Osteocyte (in vitro differentiated cells): ENCODE measurements around the gene ASXL3. TPM values are rescaled to one million over a fixed set of nuclear protein-coding genes. Genes with fewer than 3 reads are reported as not detected.

Source experiments
- DNase-seq: peaks from one replicate; pipeline ENCODE4 v3.0.0; 2021; ENCODE audit warnings: mixed read lengths; ENCODE audit not compliant: unreplicated experiment; ENCODE audit errors: extremely low spot score
- H3K27ac Mint-ChIP-seq: one replicate; pipeline ENCODE4 v1.8.0; 2021; ENCODE audit warnings: mild to moderate bottlenecking, mixed read lengths; ENCODE audit not compliant: unreplicated experiment
- H3K27me3 Mint-ChIP-seq: one replicate; pipeline ENCODE4 v1.8.0; 2021; ENCODE audit warnings: mixed read lengths; ENCODE audit not compliant: unreplicated experiment
- H3K36me3 Mint-ChIP-seq: one replicate; pipeline ENCODE4 v1.8.0; 2021; ENCODE audit warnings: mixed read lengths; ENCODE audit not compliant: unreplicated experiment
- H3K4me1 Mint-ChIP-seq: one replicate; pipeline ENCODE4 v1.8.0; 2021; ENCODE audit warnings: mixed read lengths; ENCODE audit not compliant: unreplicated experiment
- H3K4me3 Mint-ChIP-seq: one replicate; pipeline ENCODE4 v1.8.0; 2021; ENCODE audit warnings: mild to moderate bottlenecking, moderate library complexity, mixed read lengths; ENCODE audit not compliant: unreplicated experiment
- H3K9me3 Mint-ChIP-seq: one replicate; pipeline ENCODE4 v1.8.0; 2021; ENCODE audit warnings: mixed read lengths; ENCODE audit not compliant: unreplicated experiment
- CTCF ChIP-seq: fragments of 200-600 bp; sonication (generic); IDR thresholded peaks from 2 replicates; pipeline ENCODE4 v1.5.0; 2021; ENCODE audit warnings: antibody characterized with exemption, mild to moderate bottlenecking, moderate library complexity
- total RNA-seq: library from RNA; stranded (reverse); gene quantifications from 2 replicates; pipeline ENCODE4 v1.2.1, GENCODE V29; 2021

Gene ASXL3
- total RNA-seq, 1 donor from 2014 or later, result 7.2 TPM

- no peaks in the 10 kb centered on the region for H3K27me3 Mint-ChIP-seq
- H3K9me3 Mint-ChIP-seq, result no peaks in the 10 kb centered on the region
- no peak for DNase-seq
Observed at GRCh38 chr18:33706391-33706790, 128.4 kb downstream of the ASXL3 start.

GRCh38 chr18:33708876-33709275, 130.9 kb downstream of the ASXL3 start:
- Mint-ChIP-seq H3K4me1 (peaks cover 6% of the 10 kb centered on the region), H3K9me3 (no peaks in the 10 kb centered on the region)
- no peak for TF ChIP-seq CTCF

More at GRCh38 chr18:33706391-33706790, 128.4 kb downstream of the ASXL3 start:
- peaks cover 12% of the 10 kb centered on the region for H3K4me1 Mint-ChIP-seq
- no peak overlapping the region for H3K27ac Mint-ChIP-seq
- no peak overlapping the region for H3K4me3 Mint-ChIP-seq
- TF ChIP-seq CTCF, result no peak
- peaks cover 4% of the 10 kb centered on the region for H3K36me3 Mint-ChIP-seq

GRCh38 chr18:33710269-33710668, 132.2 kb downstream of the ASXL3 start:
- TF ChIP-seq CTCF, result no peak
- Mint-ChIP-seq H3K27ac (no peak overlapping the region), H3K4me3 (no peak overlapping the region), H3K9me3 (no peaks in the 10 kb centered on the region), H3K4me1 (peaks cover 5% of the 10 kb centered on the region), H3K27me3 (no peaks in the 10 kb centered on the region), H3K36me3 (peaks cover 16% of the 10 kb centered on the region)
- DNase-seq, result no peak

More at GRCh38 chr18:33708876-33709275, 130.9 kb downstream of the ASXL3 start:
- Mint-ChIP-seq H3K27me3 (no peaks in the 10 kb centered on the region), H3K36me3 (peaks cover 7% of the 10 kb centered on the region), H3K27ac (no peak overlapping the region), H3K4me3 (no peak overlapping the region)
- DNase-seq, result no peak

- no peak overlapping the region for H3K27ac Mint-ChIP-seq
- TF ChIP-seq CTCF, result no peak
- H3K27me3 Mint-ChIP-seq, result no peaks in the 10 kb centered on the region
- no peak for DNase-seq
- no peak overlapping the region for H3K4me3 Mint-ChIP-seq
- H3K4me1 Mint-ChIP-seq, result peaks cover 5% of the 10 kb centered on the region
- H3K36me3 Mint-ChIP-seq, result peaks cover 16% of the 10 kb centered on the region
- H3K9me3 Mint-ChIP-seq, result no peaks in the 10 kb centered on the region
Observed at GRCh38 chr18:33711514-33711913, 133.5 kb downstream of the ASXL3 start.

- DNase-seq, result no peak
- TF ChIP-seq CTCF, result no peak
- Mint-ChIP-seq H3K27me3 (no peaks in the 10 kb centered on the region), H3K9me3 (no peaks in the 10 kb centered on the region), H3K4me3 (no peak overlapping the region), H3K27ac (no peak overlapping the region), H3K36me3 (peaks cover 16% of the 10 kb centered on the region), H3K4me1 (peaks cover 10% of the 10 kb centered on the region)
Observed at GRCh38 chr18:33712719-33713118, 134.7 kb downstream of the ASXL3 start.
